ENCODE results near the gene MGST3.
"Not testable (repeated sequence)": the region's sequence is repeated elsewhere in the genome, so short reads cannot be mapped to it uniquely, and the experiment has no call there.

MGST3 gene

DNA sequence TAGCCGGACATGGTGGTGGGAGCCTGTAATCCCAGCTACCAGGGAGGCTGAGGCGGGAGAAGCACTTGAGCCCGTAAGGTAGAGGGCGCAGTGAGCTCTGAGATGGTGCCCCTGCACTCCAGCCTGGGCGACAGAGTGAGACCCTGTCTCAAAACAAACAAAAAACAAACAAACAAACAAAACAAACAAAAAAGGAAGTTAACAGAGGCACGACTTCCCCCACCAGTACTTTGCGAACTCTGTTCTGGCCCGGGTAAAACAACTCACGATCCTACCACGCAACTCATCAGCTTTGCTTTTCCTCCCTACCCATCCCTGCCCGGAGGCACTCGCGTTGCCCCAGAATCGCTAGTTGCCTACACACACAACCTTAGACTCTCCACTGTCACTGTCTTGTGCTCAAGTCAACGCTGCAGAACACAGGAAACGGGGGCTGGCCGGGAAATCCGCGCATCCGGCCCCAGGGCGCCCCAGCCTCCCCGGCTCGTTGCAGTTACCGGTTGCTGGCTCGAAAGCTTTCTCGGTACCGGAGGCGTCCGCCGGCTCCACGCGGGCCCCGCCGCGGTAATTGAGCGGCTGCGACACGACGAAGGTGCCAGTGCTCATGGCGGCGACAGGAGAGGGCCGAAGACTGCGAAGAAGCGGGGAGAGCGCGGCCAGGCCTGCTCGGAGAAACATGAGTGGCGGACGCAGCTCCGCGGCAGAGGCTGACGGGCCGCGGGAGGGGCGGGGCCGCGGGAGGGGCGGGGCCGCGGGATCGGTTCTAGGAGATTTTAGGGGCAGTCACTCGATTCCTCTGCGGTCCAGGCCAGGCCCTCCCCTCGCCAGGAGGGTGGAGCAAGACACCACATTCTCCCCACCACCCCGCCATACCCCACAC lies 67.1 kb downstream of the MGST3 start, which contains the start of gene ALDH9A1:
TSS of gene ALDH9A1 (minus strand) at position 682 of the 880 bp plus-strand sequence. CDS start at position 678, 4 bp downstream.
- peak; percentile 76 to 83 (median 82) for DNase-seq (ENCODE audit: low read depth in 3 of 3)

DNA sequence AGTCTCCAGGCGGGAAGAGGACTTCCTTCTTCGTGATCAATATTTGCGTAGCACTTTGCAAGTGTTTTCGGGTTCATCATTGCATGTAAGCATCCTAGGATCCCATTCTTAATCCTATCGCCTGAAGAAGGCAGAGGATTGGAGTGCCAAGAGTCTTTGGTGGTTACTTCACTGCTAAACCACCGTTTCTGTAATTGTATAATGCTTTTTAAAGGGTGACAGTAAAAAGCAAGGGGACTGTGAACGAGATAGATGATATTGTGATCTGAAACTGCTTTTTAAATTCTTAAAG lies 67.7 kb downstream of the MGST3 start:
- no peak for DNase-seq (ENCODE audit: low read depth in 3 of 3)

DNA sequence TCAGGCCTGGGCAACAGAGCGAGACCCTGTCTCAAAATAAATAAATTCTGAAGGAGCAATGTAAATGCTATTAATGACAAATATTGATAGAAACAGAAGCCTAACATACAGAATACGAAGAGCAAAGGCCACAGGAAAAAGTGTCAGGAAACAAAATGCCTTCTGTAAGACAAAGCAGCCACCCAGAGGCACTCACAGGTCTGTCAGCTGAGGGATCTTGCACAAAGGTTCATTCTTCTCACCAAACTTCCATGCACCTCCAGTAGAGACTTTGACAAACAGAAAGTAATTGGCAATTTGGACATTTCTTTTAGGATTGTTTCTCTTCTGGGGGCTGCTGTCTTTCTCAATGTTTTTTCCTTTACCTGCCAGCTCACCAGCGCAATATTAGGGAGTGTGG lies 68.5 kb downstream of the MGST3 start:
- no peak for DNase-seq (ENCODE audit: low read depth in 3 of 3)

DNA sequence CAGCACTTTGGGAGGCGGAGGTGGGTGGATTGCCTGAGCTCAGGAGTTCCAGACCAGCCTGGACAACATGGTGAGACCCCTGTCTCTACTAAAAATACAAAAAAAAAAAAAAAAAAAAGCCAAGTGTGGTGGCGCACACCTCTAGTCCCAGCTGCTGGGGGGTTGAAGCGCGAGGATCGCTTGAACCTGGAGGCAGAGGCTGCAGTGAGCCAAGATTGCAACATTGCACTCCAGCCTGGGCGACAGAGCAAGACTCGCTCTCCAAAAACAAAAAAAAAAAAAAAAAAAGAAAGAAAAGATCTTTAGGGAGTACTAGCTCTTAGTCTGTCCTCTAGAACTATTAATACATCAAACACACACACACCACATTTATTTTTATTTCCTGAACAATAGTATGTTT lies 70.9 kb downstream of the MGST3 start:
- not testable (repeated sequence) for DNase-seq (ENCODE audit: low read depth in 3 of 3)

DNA sequence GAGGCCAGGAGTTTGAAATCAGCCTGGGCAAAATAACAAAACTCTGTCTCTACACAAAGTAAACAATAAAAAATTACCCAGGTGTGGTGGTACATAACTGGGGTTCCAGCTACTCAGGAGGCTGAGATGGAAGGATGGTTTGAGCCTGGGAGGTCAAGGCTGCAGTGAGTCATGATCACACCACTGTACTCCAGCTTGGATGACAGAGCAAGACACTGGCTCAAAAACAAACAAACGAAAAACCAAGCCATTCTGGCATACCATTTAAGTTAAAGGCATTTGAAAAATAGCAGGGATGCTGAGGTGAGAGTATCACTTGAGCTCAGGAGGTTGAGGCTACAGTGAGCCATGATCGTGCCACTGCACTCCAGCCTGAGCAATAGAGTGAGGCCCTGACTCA lies 72.6 kb downstream of the MGST3 start:
- no peak for DNase-seq (ENCODE audit: low read depth in 3 of 3)

Measured in stimulated activated CD4-positive, alpha-beta T cell treated with anti-CD3 and anti-CD28 coated beads, TNF-alpha, amount 100 ng/mL, for 48 hours (primary cell).